AG09309 (cell line): Measurements from ENCODE around the gene NPM1.
"Not testable (repeated sequence)": the region's sequence is repeated elsewhere in the genome, so short reads cannot be mapped to it uniquely, and the experiment has no call there.

Experiments
- DNase-seq: peaks from one replicate; pipeline ENCODE4 v3.0.0-alpha.2; 2010; ENCODE audit warnings: low read depth
- H3K4me3 ChIP-seq: 2 replicates; pipeline ENCODE4 v1.5.1; 2011; ENCODE audit warnings: mild to moderate bottlenecking, low read depth, low read length, moderate library complexity; ENCODE audit not compliant: control insufficient read depth
- TF ChIP-seq, protein P1 (sequence below): IDR thresholded peaks from 2 replicates; pipeline ENCODE4 v1.5.1; 2011; ENCODE audit warnings: mild to moderate bottlenecking, low read depth, low read length, inconsistent platforms; ENCODE audit not compliant: insufficient read depth, control insufficient read depth; ENCODE audit errors: missing control alignments

The NPM1 gene

GRCh38 chr5:171392585-171393159, 5.0 kb downstream of the NPM1 start:
- TF ChIP-seq, protein P1, sequence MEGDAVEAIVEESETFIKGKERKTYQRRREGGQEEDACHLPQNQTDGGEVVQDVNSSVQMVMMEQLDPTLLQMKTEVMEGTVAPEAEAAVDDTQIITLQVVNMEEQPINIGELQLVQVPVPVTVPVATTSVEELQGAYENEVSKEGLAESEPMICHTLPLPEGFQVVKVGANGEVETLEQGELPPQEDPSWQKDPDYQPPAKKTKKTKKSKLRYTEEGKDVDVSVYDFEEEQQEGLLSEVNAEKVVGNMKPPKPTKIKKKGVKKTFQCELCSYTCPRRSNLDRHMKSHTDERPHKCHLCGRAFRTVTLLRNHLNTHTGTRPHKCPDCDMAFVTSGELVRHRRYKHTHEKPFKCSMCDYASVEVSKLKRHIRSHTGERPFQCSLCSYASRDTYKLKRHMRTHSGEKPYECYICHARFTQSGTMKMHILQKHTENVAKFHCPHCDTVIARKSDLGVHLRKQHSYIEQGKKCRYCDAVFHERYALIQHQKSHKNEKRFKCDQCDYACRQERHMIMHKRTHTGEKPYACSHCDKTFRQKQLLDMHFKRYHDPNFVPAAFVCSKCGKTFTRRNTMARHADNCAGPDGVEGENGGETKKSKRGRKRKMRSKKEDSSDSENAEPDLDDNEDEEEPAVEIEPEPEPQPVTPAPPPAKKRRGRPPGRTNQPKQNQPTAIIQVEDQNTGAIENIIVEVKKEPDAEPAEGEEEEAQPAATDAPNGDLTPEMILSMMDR = no peak
- H3K4me3 ChIP-seq = no peak overlapping the region
- no peak for DNase-seq

GRCh38 chr5:171395042-171395441, 7.4 kb downstream of the NPM1 start:
- no peak for DNase-seq
- no peak overlapping the region for H3K4me3 ChIP-seq
- TF ChIP-seq, protein P1 = no peak

DNA sequence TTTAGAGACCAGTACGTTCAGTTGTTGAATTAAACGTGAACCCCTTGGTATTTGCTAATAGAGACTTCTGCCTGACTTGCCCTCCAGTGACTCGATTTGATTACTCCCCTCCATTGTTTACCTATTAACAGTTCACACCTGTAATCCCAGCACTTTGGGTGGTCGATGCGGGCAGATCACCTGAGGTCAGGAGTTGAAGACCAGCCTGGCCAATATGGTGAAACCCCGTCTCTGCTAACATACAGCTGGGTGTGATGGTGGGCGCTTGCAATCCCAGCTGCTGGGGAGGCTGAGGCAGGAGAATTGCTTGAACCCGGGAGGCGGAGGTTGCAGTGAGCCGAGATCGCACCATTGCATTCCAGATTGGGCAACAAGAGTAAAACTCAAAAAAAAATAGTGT, 8.9 kb downstream of the NPM1 start:
- not testable (repeated sequence) for H3K4me3 ChIP-seq, DNase-seq

- TF ChIP-seq, protein P1 = no peak
- no peak overlapping the region for H3K4me3 ChIP-seq
- DNase-seq = no peak
Measured at GRCh38 chr5:171397190-171397589, 9.5 kb downstream of the NPM1 start.

GRCh38 chr5:171397599-171397998, 9.9 kb downstream of the NPM1 start:
- no peak overlapping the region for H3K4me3 ChIP-seq
- TF ChIP-seq, protein P1 = no peak
- DNase-seq = no peak

- DNase-seq, H3K4me3 ChIP-seq: not testable (repeated sequence)
Measured at GRCh38 chr5:171398660-171399059, 11.0 kb downstream of the NPM1 start.

- H3K4me3 ChIP-seq = no peak overlapping the region
- no peak for DNase-seq
- TF ChIP-seq, protein P1 = no peak
Measured at GRCh38 chr5:171400169-171400568, 12.5 kb downstream of the NPM1 start.

- TF ChIP-seq, protein P1 = no peak
- H3K4me3 ChIP-seq = no peak overlapping the region
Measured at GRCh38 chr5:171401167-171401947, 13.7 kb downstream of the NPM1 start.

DNA sequence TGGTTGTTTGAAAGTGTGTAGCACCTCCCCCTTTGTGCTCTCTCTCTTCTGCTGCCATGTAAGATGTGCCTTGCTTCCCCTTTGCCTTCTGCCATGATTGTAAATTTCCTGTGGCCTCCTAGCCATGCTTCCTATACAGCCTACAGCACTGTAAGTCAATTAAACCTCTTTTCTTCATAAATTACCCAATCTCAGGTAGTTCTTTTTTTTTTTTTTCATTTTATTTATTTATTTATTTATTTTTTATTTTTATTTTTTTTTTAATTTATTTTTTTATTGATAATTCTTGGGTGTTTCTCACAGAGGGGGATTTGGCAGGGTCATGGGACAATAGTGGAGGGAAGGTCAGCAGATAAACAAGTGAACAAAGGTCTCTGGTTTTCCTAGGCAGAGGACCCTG, 15.1 kb downstream of the NPM1 start:
- not testable (repeated sequence) for DNase-seq, H3K4me3 ChIP-seq

More at GRCh38 chr5:171401167-171401947, 13.7 kb downstream of the NPM1 start:
- DNase-seq = no peak
